SJCRH30 (cell line): ENCODE measurements around the gene IRGC. TPM values are rescaled to one million over a fixed set of nuclear protein-coding genes. Genes with fewer than 3 reads are reported as not detected.

ENCODE experiments used
- DNase-seq, 2 experiments: peaks; one replicate each; pipeline ENCODE4 v3.0.0-alpha.2; 2015 to 2020
- H3K27ac ChIP-seq: fragments of 250-450 bp; sonication (Bioruptor Pico); 2 replicates; pipeline ENCODE4 v1.5.1; 2020; ENCODE audit warnings: mild to moderate bottlenecking, moderate library complexity
- H3K27me3 ChIP-seq: fragments of 250-450 bp; sonication (Bioruptor Pico); 2 replicates; pipeline ENCODE4 v1.5.1; 2020; ENCODE audit warnings: mild to moderate bottlenecking, moderate library complexity
- H3K36me3 ChIP-seq: fragments of 250-450 bp; sonication (Bioruptor Pico); 2 replicates; pipeline ENCODE4 v1.5.1; 2020; ENCODE audit warnings: mild to moderate bottlenecking, moderate library complexity
- H3K4me1 ChIP-seq: fragments of 250-450 bp; sonication (Bioruptor Pico); 2 replicates; pipeline ENCODE4 v1.5.1; 2020; ENCODE audit warnings: mild to moderate bottlenecking, moderate library complexity
- H3K4me3 ChIP-seq: fragments of 250-450 bp; sonication (Bioruptor Pico); 2 replicates; pipeline ENCODE4 v1.5.1; 2020; ENCODE audit warnings: mild to moderate bottlenecking, moderate library complexity
- H3K9me3 ChIP-seq: fragments of 250-450 bp; sonication (Bioruptor Pico); replicated peaks from 2 replicates; pipeline ENCODE4 v1.5.1; 2020; ENCODE audit warnings: mild to moderate bottlenecking, moderate library complexity
- total RNA-seq: library from RNA; depleted of rRNA; stranded (reverse); fragments of >200 nt; shearing (Covaris generic); gene quantifications from 2 replicates; pipeline ENCODE4 v1.2.3, GENCODE V29; 2014

Gene IRGC
- total RNA-seq, 1 experiment from 2014 or later: not detected

- no peaks in the 10 kb centered on the region; the same call in 1 of the 2 replicates for H3K36me3 ChIP-seq
- no peaks in the 10 kb centered on the region for H3K4me1 ChIP-seq
- DNase-seq: no peak
- no peaks in the 10 kb centered on the region for H3K9me3 ChIP-seq
- no peaks in the 10 kb centered on the region for H3K27me3 ChIP-seq
- H3K27ac ChIP-seq: no peak overlapping the region
- H3K4me3 ChIP-seq: no peak overlapping the region
These were observed 9.6 kb downstream of the IRGC start for GRCh38 chr19:43725468-43725867.

- H3K36me3 ChIP-seq: peaks cover 7% of the 10 kb centered on the region
- H3K27ac ChIP-seq: no peak overlapping the region
- no peak overlapping the region for H3K4me3 ChIP-seq
- no peaks in the 10 kb centered on the region for H3K9me3 ChIP-seq
- peaks cover 9% of the 10 kb centered on the region for H3K4me1 ChIP-seq
- no peak for DNase-seq
- no peaks in the 10 kb centered on the region for H3K27me3 ChIP-seq
These were observed 11.1 kb downstream of the IRGC start for GRCh38 chr19:43726736-43727592.

GRCh38 chr19:43727593-43727853 is 11.6 kb downstream of the IRGC start:
- H3K36me3 ChIP-seq: peaks cover 7% of the 10 kb centered on the region
- H3K27ac ChIP-seq: no peak overlapping the region
- H3K27me3 ChIP-seq: no peaks in the 10 kb centered on the region
- no peak overlapping the region for H3K4me3 ChIP-seq
- H3K9me3 ChIP-seq: no peaks in the 10 kb centered on the region
- no peak for DNase-seq
- H3K4me1 ChIP-seq: peaks cover 14% of the 10 kb centered on the region

- Histone ChIP-seq H3K4me3 (no peak overlapping the region), H3K9me3 (no peaks in the 10 kb centered on the region), H3K27me3 (no peaks in the 10 kb centered on the region), H3K36me3 (peaks cover 15% of the 10 kb centered on the region), H3K4me1 (peaks cover 24% of the 10 kb centered on the region), H3K27ac (0 out of 2 replicates have a peak overlapping the region, but pooled peaks have one; percentile 9)
- DNase-seq: no peak
These were observed 14.0 kb downstream of the IRGC start for GRCh38 chr19:43729919-43730318.

- Histone ChIP-seq H3K27ac (peak overlapping the region; percentile 53), H3K27me3 (no peaks in the 10 kb centered on the region), H3K36me3 (peaks cover 16% of the 10 kb centered on the region), H3K4me3 (no peak overlapping the region), H3K9me3 (no peaks in the 10 kb centered on the region), H3K4me1 (peaks cover 24% of the 10 kb centered on the region)
- DNase-seq: peak; percentile 38 to 53
These were observed 15.5 kb downstream of the IRGC start for GRCh38 chr19:43731346-43731745.

- peak; percentile 79 to 91 for DNase-seq
- H3K27me3 ChIP-seq: no peaks in the 10 kb centered on the region
- H3K4me1 ChIP-seq: peaks cover 24% of the 10 kb centered on the region
- H3K4me3 ChIP-seq: no peak overlapping the region
- no peaks in the 10 kb centered on the region for H3K9me3 ChIP-seq
- peaks cover 19% of the 10 kb centered on the region for H3K36me3 ChIP-seq
- H3K27ac ChIP-seq: peak overlapping the region; percentile 53
These were observed 16.0 kb downstream of the IRGC start for GRCh38 chr19:43731846-43732245.

GRCh38 chr19:43735013-43735412 is 19.1 kb downstream of the IRGC start:
- H3K4me1 ChIP-seq: peaks cover 24% of the 10 kb centered on the region
- H3K27me3 ChIP-seq: no peaks in the 10 kb centered on the region
- H3K36me3 ChIP-seq: peaks cover 35% of the 10 kb centered on the region
- no peaks in the 10 kb centered on the region for H3K9me3 ChIP-seq
- H3K4me3 ChIP-seq: no peak overlapping the region
- H3K27ac ChIP-seq: no peak overlapping the region
- no peak for DNase-seq

- Histone ChIP-seq H3K4me3 (no peak overlapping the region), H3K27me3 (no peaks in the 10 kb centered on the region), H3K27ac (no peak overlapping the region), H3K36me3 (peaks cover 34% of the 10 kb centered on the region), H3K4me1 (peaks cover 23% of the 10 kb centered on the region), H3K9me3 (no peaks in the 10 kb centered on the region)
- no peak for DNase-seq
These were observed 20.1 kb downstream of the IRGC start for GRCh38 chr19:43735957-43736356.

GRCh38 chr19:43738780-43739211 is 22.9 kb downstream of the IRGC start:
- Histone ChIP-seq H3K4me3 (no peak overlapping the region), H3K27me3 (no peaks in the 10 kb centered on the region), H3K36me3 (peaks cover 32% of the 10 kb centered on the region), H3K9me3 (no peaks in the 10 kb centered on the region), H3K4me1 (peaks cover 3% of the 10 kb centered on the region; the same call in 1 of the 2 replicates), H3K27ac (no peak overlapping the region)
- DNase-seq: no peak

GRCh38 chr19:43739439-43740235 is 23.8 kb downstream of the IRGC start:
- Histone ChIP-seq H3K27ac (no peak overlapping the region), H3K4me1 (no peaks in the 10 kb centered on the region), H3K27me3 (no peaks in the 10 kb centered on the region), H3K4me3 (no peak overlapping the region), H3K9me3 (no peaks in the 10 kb centered on the region), H3K36me3 (peaks cover 37% of the 10 kb centered on the region)
- DNase-seq: no peak

- peaks cover 39% of the 10 kb centered on the region for H3K36me3 ChIP-seq
- no peak for DNase-seq
- H3K27me3 ChIP-seq: no peaks in the 10 kb centered on the region
- no peak overlapping the region for H3K27ac ChIP-seq
- no peaks in the 10 kb centered on the region for H3K9me3 ChIP-seq
- no peak overlapping the region for H3K4me3 ChIP-seq
- no peaks in the 10 kb centered on the region for H3K4me1 ChIP-seq
These were observed 25.4 kb downstream of the IRGC start for GRCh38 chr19:43741075-43741825.

GRCh38 chr19:43743059-43743458 is 27.2 kb downstream of the IRGC start:
- DNase-seq: no peak
- H3K27ac ChIP-seq: no peak overlapping the region
- peaks cover 27% of the 10 kb centered on the region for H3K36me3 ChIP-seq

GRCh38 chr19:43747557-43748204 is 31.8 kb downstream of the IRGC start:
- no peaks in the 10 kb centered on the region for H3K9me3 ChIP-seq
- peaks cover 41% of the 10 kb centered on the region for H3K36me3 ChIP-seq
- no peak overlapping the region for H3K27ac ChIP-seq

More at GRCh38 chr19:43743059-43743458, 27.2 kb downstream of the IRGC start:
- H3K4me3 ChIP-seq: no peak overlapping the region
- H3K9me3 ChIP-seq: no peaks in the 10 kb centered on the region
- no peaks in the 10 kb centered on the region for H3K4me1 ChIP-seq
- no peaks in the 10 kb centered on the region for H3K27me3 ChIP-seq

GRCh38 chr19:43748205-43748594 is 32.3 kb downstream of the IRGC start:
- H3K9me3 ChIP-seq: no peaks in the 10 kb centered on the region
- peaks cover 41% of the 10 kb centered on the region for H3K36me3 ChIP-seq
- H3K4me3 ChIP-seq: no peak overlapping the region
- no peaks in the 10 kb centered on the region for H3K27me3 ChIP-seq
- peaks cover 5% of the 10 kb centered on the region; the same call in 1 of the 2 replicates for H3K4me1 ChIP-seq
- no peak overlapping the region for H3K27ac ChIP-seq
- DNase-seq: no peak

More at GRCh38 chr19:43747557-43748204, 31.8 kb downstream of the IRGC start:
- Histone ChIP-seq H3K4me1 (peaks cover 5% of the 10 kb centered on the region; the same call in 1 of the 2 replicates), H3K4me3 (no peak overlapping the region), H3K27me3 (no peaks in the 10 kb centered on the region)
- DNase-seq: no peak
